ENCODE results near the gene PRR11.

- TF ChIP-seq, protein P1, sequence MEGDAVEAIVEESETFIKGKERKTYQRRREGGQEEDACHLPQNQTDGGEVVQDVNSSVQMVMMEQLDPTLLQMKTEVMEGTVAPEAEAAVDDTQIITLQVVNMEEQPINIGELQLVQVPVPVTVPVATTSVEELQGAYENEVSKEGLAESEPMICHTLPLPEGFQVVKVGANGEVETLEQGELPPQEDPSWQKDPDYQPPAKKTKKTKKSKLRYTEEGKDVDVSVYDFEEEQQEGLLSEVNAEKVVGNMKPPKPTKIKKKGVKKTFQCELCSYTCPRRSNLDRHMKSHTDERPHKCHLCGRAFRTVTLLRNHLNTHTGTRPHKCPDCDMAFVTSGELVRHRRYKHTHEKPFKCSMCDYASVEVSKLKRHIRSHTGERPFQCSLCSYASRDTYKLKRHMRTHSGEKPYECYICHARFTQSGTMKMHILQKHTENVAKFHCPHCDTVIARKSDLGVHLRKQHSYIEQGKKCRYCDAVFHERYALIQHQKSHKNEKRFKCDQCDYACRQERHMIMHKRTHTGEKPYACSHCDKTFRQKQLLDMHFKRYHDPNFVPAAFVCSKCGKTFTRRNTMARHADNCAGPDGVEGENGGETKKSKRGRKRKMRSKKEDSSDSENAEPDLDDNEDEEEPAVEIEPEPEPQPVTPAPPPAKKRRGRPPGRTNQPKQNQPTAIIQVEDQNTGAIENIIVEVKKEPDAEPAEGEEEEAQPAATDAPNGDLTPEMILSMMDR (IDR thresholded peaks at IDR 0.05): no peak
- TF ChIP-seq POLR2A (IDR thresholded peaks at IDR 0.05): no peak
- no peak for TF ChIP-seq EP300 (IDR thresholded peaks at IDR 0.05)
Observed at GRCh38 chr17:59115474-59115873, 40.1 kb upstream of the PRR11 start.

Measured in ovary (tissue), 3 donors.